Tibial nerve (tissue), 4 donors: ENCODE results near the gene SPTBN5. TPM values are rescaled to one million over a fixed set of nuclear protein-coding genes. Genes with fewer than 3 reads are reported as not detected.

ENCODE experiments used
- DNase-seq, 2 donors: peaks; one replicate each; pipeline ENCODE4 v3.0.0-alpha.2; 2019; ENCODE audit warnings: low spot score in 2 of 2
- H3K27ac ChIP-seq, 4 donors: fragments of 200-600 bp; sonication (generic) in 3 of 4; one replicate each; pipeline ENCODE4 v1.5.1; 2017 to 2019; ENCODE audit warnings: mild to moderate bottlenecking in 1 of 4
- H3K27me3 ChIP-seq, 2 donors: fragments of 200-600 bp; sonication (generic) in 1 of 2; one replicate each; pipeline versions ENCODE4 v1.5.1 to v1.6.0; 2017 to 2019
- H3K36me3 ChIP-seq, 3 donors: fragments of 200-600 bp; sonication (generic); one replicate each; pipeline ENCODE4 v1.5.1; 2018 to 2019
- H3K4me1 ChIP-seq, 4 donors: fragments of 200-600 bp; sonication (generic) in 3 of 4; one replicate each; pipeline ENCODE4 v1.5.1; 2017 to 2019
- H3K4me3 ChIP-seq, 4 donors: fragments of 200-600 bp; sonication (generic) in 3 of 4; one replicate each; pipeline ENCODE4 v1.5.1; 2017 to 2019; ENCODE audit warnings: mild to moderate bottlenecking in 1 of 4, moderate library complexity in 1 of 4
- H3K9me3 ChIP-seq, 4 donors: fragments of 200-600 bp; sonication (generic) in 3 of 4; one replicate each; pipeline ENCODE4 v1.5.1; 2017 to 2019
- EP300 ChIP-seq, 2 donors: sonication (generic); formaldehyde crosslinking; IDR thresholded peaks; one replicate each; pipeline ENCODE4 v1.6.1; 2017; ENCODE audit warnings: antibody characterized with exemption in 2 of 2, mild to moderate bottlenecking in 1 of 2
- POLR2A ChIP-seq, 2 donors: fragments of 450-650 bp; IDR thresholded peaks; one replicate each; pipeline ENCODE4 v1.6.1; 2017; ENCODE audit warnings: antibody characterized with exemption in 2 of 2, mild to moderate bottlenecking in 2 of 2, moderate library complexity in 2 of 2
- WGBS, 2 donors: methylation state at CpG; one replicate each; pipeline ENCODE4 v1.1.5; 2018; 5-methylcytosine and 5-hydroxymethylcytosine counted together
- total RNA-seq, 4 donors: library from RNA; depleted of rRNA; stranded (reverse); fragments of >200 nt; gene quantifications; one replicate each; pipeline ENCODE4 v1.1.0, GENCODE V29; 2016
- TF ChIP-seq, protein P1 (sequence below), 5 experiments: fragments of 200-600 bp in 3 of 5; fragments of 450-650 bp in 2 of 5; sonication (generic) in 3 of 5; IDR thresholded peaks; one replicate each; pipeline ENCODE4 v1.5.1; 2016 to 2019; ENCODE audit warnings: antibody characterized with exemption in 5 of 5, mild to moderate bottlenecking in 3 of 5, moderate library complexity in 2 of 5

The SPTBN5 gene
- total RNA-seq, 4 donors from 2014 or later: 16.5 to 34.5 (median 19.9) TPM

DNA sequence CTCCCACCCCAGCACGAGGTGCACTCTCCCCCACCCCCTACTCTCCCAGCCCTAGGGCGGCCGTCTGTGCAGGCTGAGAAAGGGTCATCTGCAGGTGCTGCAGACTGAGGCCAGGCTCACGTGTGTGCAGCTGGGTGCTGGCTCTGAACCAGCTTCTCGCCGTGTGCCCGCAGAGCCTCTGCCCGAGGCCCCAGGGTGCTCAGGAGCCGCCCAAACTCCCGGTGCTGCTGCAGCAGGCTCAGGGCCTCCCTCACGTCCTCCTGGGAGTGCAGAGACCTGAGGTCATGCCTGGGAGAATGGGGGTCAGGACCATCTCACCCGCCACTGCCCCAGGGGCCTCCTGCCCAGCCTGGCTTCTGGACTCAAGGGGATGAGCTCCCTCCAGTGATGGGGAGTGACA, 17.2 kb downstream of the SPTBN5 start:
- WGBS, 2 donors: 52 to 71% methylated on average over 7 of the region's 12 CpGs
- Histone ChIP-seq H3K4me3 (no peak overlapping the region), H3K27me3 (peaks cover 0 to 21% of the 10 kb centered on the region in 2 donors), H3K4me1 (peaks cover 0 to 5% (median 2%) of the 10 kb centered on the region in 4 donors), H3K36me3 (no peaks in the 10 kb centered on the region), H3K27ac (no peak overlapping the region), H3K9me3 (no peaks in the 10 kb centered on the region)
- DNase-seq: no peak
- TF ChIP-seq, protein P1, sequence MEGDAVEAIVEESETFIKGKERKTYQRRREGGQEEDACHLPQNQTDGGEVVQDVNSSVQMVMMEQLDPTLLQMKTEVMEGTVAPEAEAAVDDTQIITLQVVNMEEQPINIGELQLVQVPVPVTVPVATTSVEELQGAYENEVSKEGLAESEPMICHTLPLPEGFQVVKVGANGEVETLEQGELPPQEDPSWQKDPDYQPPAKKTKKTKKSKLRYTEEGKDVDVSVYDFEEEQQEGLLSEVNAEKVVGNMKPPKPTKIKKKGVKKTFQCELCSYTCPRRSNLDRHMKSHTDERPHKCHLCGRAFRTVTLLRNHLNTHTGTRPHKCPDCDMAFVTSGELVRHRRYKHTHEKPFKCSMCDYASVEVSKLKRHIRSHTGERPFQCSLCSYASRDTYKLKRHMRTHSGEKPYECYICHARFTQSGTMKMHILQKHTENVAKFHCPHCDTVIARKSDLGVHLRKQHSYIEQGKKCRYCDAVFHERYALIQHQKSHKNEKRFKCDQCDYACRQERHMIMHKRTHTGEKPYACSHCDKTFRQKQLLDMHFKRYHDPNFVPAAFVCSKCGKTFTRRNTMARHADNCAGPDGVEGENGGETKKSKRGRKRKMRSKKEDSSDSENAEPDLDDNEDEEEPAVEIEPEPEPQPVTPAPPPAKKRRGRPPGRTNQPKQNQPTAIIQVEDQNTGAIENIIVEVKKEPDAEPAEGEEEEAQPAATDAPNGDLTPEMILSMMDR (IDR thresholded peaks at IDR 0.05): no peak
- TF ChIP-seq EP300 (IDR thresholded peaks at IDR 0.05) (no peak), POLR2A (IDR thresholded peaks at IDR 0.05) (no peak)

DNA sequence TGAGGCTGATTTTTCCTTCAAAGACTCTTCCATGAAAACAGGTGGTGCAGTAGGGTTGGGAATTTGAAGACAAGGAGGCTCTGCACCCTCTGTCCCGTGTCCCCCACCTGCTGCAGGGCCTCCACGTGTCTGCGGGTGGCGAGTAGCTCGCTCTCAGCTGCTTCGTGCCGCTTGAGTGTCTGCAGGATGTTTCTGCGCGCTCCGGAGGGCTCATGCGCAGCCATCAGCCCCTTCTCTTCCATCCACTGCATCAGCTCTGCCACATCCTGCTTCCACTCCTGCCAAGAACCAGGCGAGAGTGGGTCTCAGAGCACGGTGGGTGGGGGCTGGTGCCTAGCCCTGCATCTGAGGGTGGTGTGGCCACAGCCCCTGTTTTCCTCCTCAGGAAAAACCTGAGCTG, 17.8 kb downstream of the SPTBN5 start:
- no peaks in the 10 kb centered on the region for H3K36me3 ChIP-seq
- H3K9me3 ChIP-seq: no peaks in the 10 kb centered on the region
- DNase-seq: no peak
- TF ChIP-seq EP300 (IDR thresholded peaks at IDR 0.05) (no peak), POLR2A (IDR thresholded peaks at IDR 0.05) (no peak)
- TF ChIP-seq, protein P1 (IDR thresholded peaks at IDR 0.05): no peak
- H3K27ac ChIP-seq: no peak overlapping the region
- 76 to 85% methylated on average over 13 of the region's 13 CpGs for WGBS, 2 donors
- H3K27me3 ChIP-seq: peaks cover 0 to 15% of the 10 kb centered on the region in 2 donors
- H3K4me1 ChIP-seq: no peaks in the 10 kb centered on the region
- no peak overlapping the region for H3K4me3 ChIP-seq

DNA sequence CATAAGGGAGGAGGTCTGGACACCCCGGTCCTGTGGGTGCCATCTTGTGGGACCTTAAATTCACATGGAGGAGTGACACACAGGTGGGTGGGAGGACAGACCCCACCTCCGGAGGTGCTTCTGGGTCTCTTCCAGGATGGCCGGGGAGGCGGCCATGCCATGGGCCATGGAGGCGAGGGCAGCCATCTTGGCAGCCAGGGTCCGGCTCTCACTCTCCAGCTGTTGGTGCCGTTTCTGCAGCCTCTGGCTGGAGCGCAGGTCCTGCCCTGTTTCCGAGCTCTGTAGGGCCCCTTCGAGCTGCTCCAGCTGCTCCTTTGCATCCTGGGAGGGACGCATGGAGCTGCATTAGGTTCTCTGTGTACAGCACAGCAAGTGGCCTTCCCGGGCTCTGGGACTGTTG, 19.1 kb downstream of the SPTBN5 start:
- Histone ChIP-seq H3K27me3 (peaks cover 0 to 2% of the 10 kb centered on the region in 2 donors), H3K4me3 (no peak overlapping the region)

DNA sequence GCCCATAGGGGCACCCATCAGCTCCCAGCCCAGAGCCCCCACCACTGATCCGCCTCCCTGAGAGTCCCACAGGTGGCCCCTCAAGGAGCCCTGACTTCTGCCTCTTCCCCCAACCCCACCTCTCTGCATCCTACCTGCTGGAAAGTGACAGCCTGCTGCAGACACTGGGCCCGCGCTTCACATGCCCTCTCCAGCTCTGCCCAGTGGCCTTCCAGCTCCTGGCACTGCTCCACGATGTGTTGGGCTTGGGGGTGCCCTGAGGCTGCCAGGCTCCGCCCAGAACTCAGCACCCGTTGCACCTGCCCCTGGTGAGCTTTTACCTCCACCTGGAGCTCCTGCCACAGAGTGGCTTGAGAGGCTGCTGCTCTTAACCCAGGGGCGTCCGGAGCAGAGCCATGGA, 20.1 kb downstream of the SPTBN5 start:
- Histone ChIP-seq H3K27me3 (no peaks in the 10 kb centered on the region), H3K27ac (no peak overlapping the region), H3K9me3 (no peaks in the 10 kb centered on the region), H3K36me3 (no peaks in the 10 kb centered on the region), H3K4me3 (no peak overlapping the region), H3K4me1 (peaks cover 0 to 7% (median 0%) of the 10 kb centered on the region in 4 donors)
- WGBS, 2 donors: 88 to 97% methylated on average over 6 to 8 of the region's 8 CpGs
- TF ChIP-seq EP300 (IDR thresholded peaks at IDR 0.05) (no peak), POLR2A (IDR thresholded peaks at IDR 0.05) (no peak)
- TF ChIP-seq, protein P1 (IDR thresholded peaks at IDR 0.05): no peak
- DNase-seq: no peak

More for the DNA sequence above, 19.1 kb downstream of the SPTBN5 start:
- no peak for DNase-seq
- TF ChIP-seq POLR2A (IDR thresholded peaks at IDR 0.05): no peak
- no peak for TF ChIP-seq EP300 (IDR thresholded peaks at IDR 0.05)
- TF ChIP-seq, protein P1 (IDR thresholded peaks at IDR 0.05): no peak
- WGBS, 2 donors: 85 to 89% methylated on average over 7 to 12 of the region's 12 CpGs
- Histone ChIP-seq H3K27ac (no peak overlapping the region), H3K9me3 (no peaks in the 10 kb centered on the region), H3K4me1 (peaks cover 0 to 7% (median 0%) of the 10 kb centered on the region in 4 donors), H3K36me3 (no peaks in the 10 kb centered on the region)

DNA sequence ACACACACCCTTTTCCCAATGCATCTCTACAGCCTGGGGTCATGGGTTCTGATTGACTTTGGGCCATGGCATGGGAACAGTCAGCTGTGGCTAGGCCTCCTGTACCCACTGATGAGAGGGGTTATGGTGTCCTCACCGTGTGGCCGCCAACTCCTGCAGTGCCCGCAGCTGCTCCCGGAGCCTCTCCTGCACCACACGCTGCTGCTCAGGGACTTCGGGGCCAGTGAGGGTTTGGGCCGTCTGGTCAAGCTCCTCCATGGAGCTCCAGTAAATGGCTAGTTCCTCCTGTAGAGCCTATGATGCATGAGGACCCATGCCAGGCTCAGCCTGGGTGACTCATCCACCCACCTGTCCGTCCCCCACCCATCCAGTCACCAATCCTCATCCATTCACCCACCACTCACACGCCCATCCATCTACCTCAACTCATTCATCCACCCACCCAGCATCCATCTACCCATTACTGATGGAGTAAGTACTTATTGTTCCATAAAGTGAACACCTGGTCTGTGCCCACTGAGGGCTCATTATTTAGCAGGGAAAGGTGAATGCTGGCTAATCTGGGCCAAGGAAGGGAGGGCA, 21.6 kb downstream of the SPTBN5 start:
- TF ChIP-seq, protein P1 (IDR thresholded peaks at IDR 0.05): no peak
- no peak for TF ChIP-seq POLR2A (IDR thresholded peaks at IDR 0.05)
- TF ChIP-seq EP300 (IDR thresholded peaks at IDR 0.05): no peak
- H3K4me1 ChIP-seq: peaks cover 0 to 7% (median 0%) of the 10 kb centered on the region in 4 donors
- WGBS, 2 donors: 89 to 90% methylated on average over 7 to 9 of the region's 9 CpGs
- no peak overlapping the region for H3K27ac ChIP-seq
- no peaks in the 10 kb centered on the region for H3K27me3 ChIP-seq
- H3K4me3 ChIP-seq: no peak overlapping the region
- no peaks in the 10 kb centered on the region for H3K9me3 ChIP-seq
- DNase-seq: no peak
- no peaks in the 10 kb centered on the region for H3K36me3 ChIP-seq
